H1 (cell line): ENCODE measurements around the gene STXBP6. TPM values are rescaled to one million over a fixed set of nuclear protein-coding genes. Genes with fewer than 3 reads are reported as not detected.

ENCODE experiments used
- BACH1 ChIP-seq: IDR thresholded peaks from 2 replicates; pipeline ENCODE4 v1.6.1; 2012; ENCODE audit warnings: low read length, improper control_type of control experiment
- HDAC2 ChIP-seq, 2 experiments: fragments of 300-600 bp in 1 of 2; sonication (generic) in 1 of 2; IDR thresholded peaks; 2 replicates each; pipeline ENCODE4 v1.6.1; 2011 to 2012; ENCODE audit warnings: low read depth in 2 of 2, low read length in 2 of 2, mild to moderate bottlenecking in 2 of 2, moderate library complexity in 2 of 2, borderline replicate concordance in 1 of 2, inconsistent platforms in 1 of 2
- RFX5 ChIP-seq: IDR thresholded peaks from 2 replicates; pipeline ENCODE4 v1.6.1; 2011; ENCODE audit warnings: low read depth, low read length, improper control_type of control experiment, borderline replicate concordance
- ZNF274 ChIP-seq: IDR thresholded peaks from 2 replicates; pipeline ENCODE4 v1.7.0; 2012; ENCODE audit warnings: low read length, borderline replicate concordance; ENCODE audit errors: extremely low read depth
- polyA plus RNA-seq, 7 experiments: library from polyadenylated mRNA; depleted of rRNA in 3 of 7; stranded (reverse) in 5 of 7; unstranded in 2 of 7; fragments of >200 nt in 5 of 7; fragments of 200-250 nt in 2 of 7; gene quantifications; 1 replicate in 5 of 7; 2 replicates in 1 of 7; 4 replicates in 1 of 7; pipeline versions ENCODE4 v1.2.1 to v1.2.3, GENCODE V29; 2011 to 2013; ENCODE audit warnings: missing spikeins in 2 of 7, mixed read lengths in 2 of 7
- total RNA-seq: library from RNA; stranded (reverse); fragmentation: NEBNext Ultra II Directional; extraction: Animal tissue kit (Norgen Biotek cat#: 25700); gene quantifications from 2 replicates; pipeline ENCODE4 v1.2.1, GENCODE V29; 2021

The STXBP6 gene
- total and polyA plus RNA-seq, 2 of the 8 experiments (the other 6 are each of a cell fraction or from before 2014, with no cell fraction given): 9.4 to 18.1 TPM

DNA sequence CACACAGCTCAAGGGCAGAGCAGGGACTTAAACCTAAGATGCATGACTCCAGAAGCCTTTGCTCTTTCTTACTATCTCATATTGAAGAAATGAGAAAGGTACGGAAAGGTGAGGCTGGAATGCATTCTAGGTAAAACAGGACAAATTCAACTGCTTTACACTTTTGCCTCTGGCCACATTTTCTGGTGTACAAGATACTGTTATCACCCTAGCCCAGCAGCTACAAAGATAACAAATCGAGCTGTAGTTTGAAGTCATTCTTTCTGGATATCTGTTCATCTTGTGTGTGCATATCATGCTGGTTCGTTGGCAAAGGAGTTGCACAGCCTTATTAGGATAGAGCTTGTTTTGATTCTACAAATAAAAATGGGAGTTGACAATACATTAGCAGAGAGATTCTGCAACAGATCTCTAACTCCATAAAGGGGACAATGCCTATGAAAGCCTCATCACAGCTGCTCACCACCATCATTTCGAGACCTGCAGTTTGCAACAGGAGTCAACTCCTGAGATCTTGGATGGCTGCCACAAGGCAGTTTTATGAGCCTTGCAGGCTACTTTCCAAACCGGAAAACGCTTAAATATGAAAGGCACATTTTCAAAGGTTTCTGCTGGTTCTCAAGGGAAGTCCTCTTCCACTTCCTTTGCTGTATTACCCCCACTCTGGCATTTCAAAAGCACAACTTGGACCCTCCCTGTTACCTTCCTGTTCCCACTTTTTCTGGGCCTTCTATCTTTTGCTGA is 64.9 kb downstream of the STXBP6 start (continued):
- TF ChIP-seq ZNF274 (no peak), RFX5 (no peak), BACH1 (no peak), HDAC2 (IDR thresholded peaks at IDR 0.05; ENCODE audit: borderline replicate concordance in 1 of 2, low read depth in 2 of 2, low read length in 2 of 2) (no peak)
